Gastroesophageal sphincter (tissue), 3 donors: ENCODE measurements around the gene NCBP2.

Experiments
- EP300 ChIP-seq: sonication (generic); formaldehyde crosslinking; IDR thresholded peaks from one replicate; pipeline ENCODE4 v1.6.1; 2017; ENCODE audit warnings: antibody characterized with exemption, mild to moderate bottlenecking
- POLR2A ChIP-seq, 2 donors: fragments of 450-650 bp; IDR thresholded peaks; one replicate each; pipeline ENCODE4 v1.6.1; 2017; ENCODE audit warnings: antibody characterized with exemption in 2 of 2, mild to moderate bottlenecking in 2 of 2, moderate library complexity in 1 of 2
- TF ChIP-seq, protein P1 (sequence below), 4 experiments: fragments of 200-600 bp in 2 of 4; fragments of 450-650 bp in 2 of 4; sonication (generic) in 1 of 4; IDR thresholded peaks; one replicate each; pipeline ENCODE4 v1.5.1; 2017 to 2019; ENCODE audit warnings: antibody characterized with exemption in 4 of 4, mild to moderate bottlenecking in 2 of 4, moderate library complexity in 2 of 4

DNA sequence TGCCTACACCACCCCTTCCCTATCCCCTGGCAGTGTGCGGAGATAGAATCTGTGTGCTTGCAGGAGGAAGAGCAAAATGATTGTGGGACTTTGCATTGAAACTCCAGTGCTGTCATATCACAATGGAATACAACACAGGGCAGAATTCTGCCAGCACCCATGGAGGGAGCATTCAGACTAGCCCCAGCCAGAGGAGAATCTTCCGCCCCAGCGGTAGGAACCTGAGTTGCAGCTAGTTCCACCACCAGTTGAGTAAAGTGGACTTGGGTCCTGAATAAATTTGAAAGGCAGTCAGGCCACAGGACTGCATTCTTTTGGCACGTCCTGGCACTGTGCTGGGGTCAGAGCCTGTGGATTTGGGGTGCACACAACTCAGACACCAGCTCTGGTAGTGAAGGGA is 27.5 kb downstream of the NCBP2 start:
- TF ChIP-seq, protein P1, sequence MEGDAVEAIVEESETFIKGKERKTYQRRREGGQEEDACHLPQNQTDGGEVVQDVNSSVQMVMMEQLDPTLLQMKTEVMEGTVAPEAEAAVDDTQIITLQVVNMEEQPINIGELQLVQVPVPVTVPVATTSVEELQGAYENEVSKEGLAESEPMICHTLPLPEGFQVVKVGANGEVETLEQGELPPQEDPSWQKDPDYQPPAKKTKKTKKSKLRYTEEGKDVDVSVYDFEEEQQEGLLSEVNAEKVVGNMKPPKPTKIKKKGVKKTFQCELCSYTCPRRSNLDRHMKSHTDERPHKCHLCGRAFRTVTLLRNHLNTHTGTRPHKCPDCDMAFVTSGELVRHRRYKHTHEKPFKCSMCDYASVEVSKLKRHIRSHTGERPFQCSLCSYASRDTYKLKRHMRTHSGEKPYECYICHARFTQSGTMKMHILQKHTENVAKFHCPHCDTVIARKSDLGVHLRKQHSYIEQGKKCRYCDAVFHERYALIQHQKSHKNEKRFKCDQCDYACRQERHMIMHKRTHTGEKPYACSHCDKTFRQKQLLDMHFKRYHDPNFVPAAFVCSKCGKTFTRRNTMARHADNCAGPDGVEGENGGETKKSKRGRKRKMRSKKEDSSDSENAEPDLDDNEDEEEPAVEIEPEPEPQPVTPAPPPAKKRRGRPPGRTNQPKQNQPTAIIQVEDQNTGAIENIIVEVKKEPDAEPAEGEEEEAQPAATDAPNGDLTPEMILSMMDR (IDR thresholded peaks at IDR 0.05), result no peak
- no peak for TF ChIP-seq POLR2A (IDR thresholded peaks at IDR 0.05)
- TF ChIP-seq EP300, result no peak
